ENCODE data around the gene CAMK2A. TPM values are rescaled to one million over a fixed set of nuclear protein-coding genes. Genes with fewer than 3 reads are reported as not detected.

The CAMK2A gene
- total and polyA plus RNA-seq, 4 donors: under 0.01 TPM; not detected in 3

GRCh38 chr5:150305095-150305494 is 15.5 kb upstream of the CAMK2A start:
- no peaks in the 10 kb centered on the region for H3K9me3 ChIP-seq (ENCODE audit: control insufficient read depth in 4 of 4, low read length in 3 of 4)
- TF ChIP-seq HNF4G (IDR thresholded peaks at IDR 0.05): no peak
- no peak for TF ChIP-seq NR2F2 (IDR thresholded peaks at IDR 0.05)
- TF ChIP-seq SP1 (IDR thresholded peaks at IDR 0.05): no peak
- TF ChIP-seq YY1 (IDR thresholded peaks at IDR 0.05): no peak
- no peak for TF ChIP-seq REST (IDR thresholded peaks at IDR 0.05)
- TF ChIP-seq TAF1 (conservative IDR thresholded peaks at IDR 0.05): no peak
- TF ChIP-seq RXRA (IDR thresholded peaks at IDR 0.05): no peak
- TF ChIP-seq EGR1 (IDR thresholded peaks at IDR 0.05; ENCODE audit: low read depth in 2 of 2): no peak
- TF ChIP-seq FOXA2 (IDR thresholded peaks at IDR 0.05): no peak
- TF ChIP-seq ZBTB33 (IDR thresholded peaks at IDR 0.05): no peak
- no peak for TF ChIP-seq ATF3 (IDR thresholded peaks at IDR 0.05)

GRCh38 chr5:150304481-150305081 is 15.0 kb upstream of the CAMK2A start:
- no peak for DNase-seq (ENCODE audit: low spot score)
- Histone ChIP-seq H3K9me3 (ENCODE audit: control insufficient read depth in 4 of 4, low read length in 3 of 4) (no peaks in the 10 kb centered on the region), H3K4me3 (ENCODE audit: low read depth in 1 of 3, low read length in 3 of 3) (no peak overlapping the region), H3K27ac (ENCODE audit: low read depth in 1 of 2, low read length in 2 of 2) (no peak overlapping the region), H3K4me1 (ENCODE audit: control insufficient read depth in 4 of 4, insufficient read depth in 4 of 4, low read length in 3 of 4) (peaks cover 6 to 10% (median 8%) of the 10 kb centered on the region in 4 donors), H3K9ac (ENCODE audit: low read depth in 1 of 2, low read length in 2 of 2) (no peak overlapping the region), H3K36me3 (ENCODE audit: control insufficient read depth in 4 of 4, insufficient read depth in 3 of 4, low read depth in 1 of 4, low read length in 3 of 4) (peaks cover 0 to 1% (median 0%) of the 10 kb centered on the region in 4 donors), H3K27me3 (ENCODE audit: control insufficient read depth in 4 of 4, insufficient read depth in 4 of 4, low read length in 3 of 4) (peaks cover 0 to 5% (median under 1%) of the 10 kb centered on the region in 4 donors)
- WGBS: 78% methylated on average over 4 of the region's 4 CpGs
- TF ChIP-seq TAF1 (conservative IDR thresholded peaks at IDR 0.05) (no peak), REST (IDR thresholded peaks at IDR 0.05) (no peak), HNF4G (IDR thresholded peaks at IDR 0.05) (no peak), EGR1 (IDR thresholded peaks at IDR 0.05; ENCODE audit: low read depth in 2 of 2) (no peak), YY1 (IDR thresholded peaks at IDR 0.05) (no peak), HNF4A (conservative IDR thresholded peaks at IDR 0.05) (no peak), CTCF (IDR thresholded peaks at IDR 0.05; ENCODE audit: low read depth, low read length, missing input control) (no peak), NR2F2 (IDR thresholded peaks at IDR 0.05) (no peak), RXRA (IDR thresholded peaks at IDR 0.05) (no peak), SP1 (IDR thresholded peaks at IDR 0.05) (no peak), RAD21 (IDR thresholded peaks at IDR 0.05) (no peak), FOXA1 (IDR thresholded peaks at IDR 0.05) (no peak), MAX (IDR thresholded peaks at IDR 0.05) (no peak), JUND (IDR thresholded peaks at IDR 0.05) (no peak), ATF3 (IDR thresholded peaks at IDR 0.05) (no peak), GABPA (IDR thresholded peaks at IDR 0.05 in 1 of 2, conservative IDR thresholded peaks at IDR 0.05 in 1 of 2) (no peak)

More at GRCh38 chr5:150305095-150305494, 15.5 kb upstream of the CAMK2A start:
- H3K4me3 ChIP-seq (ENCODE audit: low read depth in 1 of 3, low read length in 3 of 3): no peak overlapping the region
- 80% methylated on average over 2 of the region's 2 CpGs for WGBS
- no peak for DNase-seq (ENCODE audit: low spot score)
- H3K27me3 ChIP-seq (ENCODE audit: control insufficient read depth in 4 of 4, insufficient read depth in 4 of 4, low read length in 3 of 4): peaks cover 0 to 5% (median under 1%) of the 10 kb centered on the region in 4 donors
- H3K27ac ChIP-seq (ENCODE audit: low read depth in 1 of 2, low read length in 2 of 2): no peak overlapping the region
- no peak overlapping the region for H3K9ac ChIP-seq (ENCODE audit: low read depth in 1 of 2, low read length in 2 of 2)
- peaks cover 0 to 1% (median 0%) of the 10 kb centered on the region in 4 donors for H3K36me3 ChIP-seq (ENCODE audit: control insufficient read depth in 4 of 4, insufficient read depth in 3 of 4, low read depth in 1 of 4, low read length in 3 of 4)
- H3K4me1 ChIP-seq (ENCODE audit: control insufficient read depth in 4 of 4, insufficient read depth in 4 of 4, low read length in 3 of 4): peaks cover 6 to 10% (median 8%) of the 10 kb centered on the region in 4 donors
